Brain microvascular endothelial cell (primary cell): ENCODE data around the gene EHD1.
A peak's percentile ranks its signal among the peaks of the same experiment; 100 is the strongest.

Source experiments
- DNase-seq: peaks from one replicate; pipeline ENCODE4 v3.0.0-alpha.2; 2020
- H3K27ac ChIP-seq: fragments of 250-450 bp; sonication (Bioruptor Pico); 2 replicates; pipeline ENCODE4 v1.5.1; 2020; ENCODE audit warnings: mild to moderate bottlenecking, moderate library complexity
- H3K27me3 ChIP-seq: fragments of 250-450 bp; sonication (Bioruptor Pico); replicated peaks from 2 replicates; pipeline ENCODE4 v1.5.1; 2020; ENCODE audit warnings: mild to moderate bottlenecking
- H3K36me3 ChIP-seq: fragments of 250-450 bp; sonication (Bioruptor Pico); replicated peaks from 2 replicates; pipeline ENCODE4 v1.5.1; 2020; ENCODE audit warnings: mild to moderate bottlenecking
- H3K4me3 ChIP-seq: 2 replicates; pipeline ENCODE4 v1.5.1; 2011; ENCODE audit warnings: low read depth, mild to moderate bottlenecking, control low read depth, low read length, moderate library complexity
- CTCF ChIP-seq: IDR thresholded peaks from 2 replicates; pipeline ENCODE4 v1.5.1; 2011; ENCODE audit warnings: low read depth, mild to moderate bottlenecking, moderate library complexity, low read length, control low read depth, inconsistent platforms; ENCODE audit errors: missing control alignments
- in situ Hi-C: cut with HindIII; loops from 2 replicates; pipeline ENCODE4 v1.10.0; 2017; ENCODE audit warnings: low sequenced_read_pairs, low pct_ligation_motif_present

Gene EHD1

DNA sequence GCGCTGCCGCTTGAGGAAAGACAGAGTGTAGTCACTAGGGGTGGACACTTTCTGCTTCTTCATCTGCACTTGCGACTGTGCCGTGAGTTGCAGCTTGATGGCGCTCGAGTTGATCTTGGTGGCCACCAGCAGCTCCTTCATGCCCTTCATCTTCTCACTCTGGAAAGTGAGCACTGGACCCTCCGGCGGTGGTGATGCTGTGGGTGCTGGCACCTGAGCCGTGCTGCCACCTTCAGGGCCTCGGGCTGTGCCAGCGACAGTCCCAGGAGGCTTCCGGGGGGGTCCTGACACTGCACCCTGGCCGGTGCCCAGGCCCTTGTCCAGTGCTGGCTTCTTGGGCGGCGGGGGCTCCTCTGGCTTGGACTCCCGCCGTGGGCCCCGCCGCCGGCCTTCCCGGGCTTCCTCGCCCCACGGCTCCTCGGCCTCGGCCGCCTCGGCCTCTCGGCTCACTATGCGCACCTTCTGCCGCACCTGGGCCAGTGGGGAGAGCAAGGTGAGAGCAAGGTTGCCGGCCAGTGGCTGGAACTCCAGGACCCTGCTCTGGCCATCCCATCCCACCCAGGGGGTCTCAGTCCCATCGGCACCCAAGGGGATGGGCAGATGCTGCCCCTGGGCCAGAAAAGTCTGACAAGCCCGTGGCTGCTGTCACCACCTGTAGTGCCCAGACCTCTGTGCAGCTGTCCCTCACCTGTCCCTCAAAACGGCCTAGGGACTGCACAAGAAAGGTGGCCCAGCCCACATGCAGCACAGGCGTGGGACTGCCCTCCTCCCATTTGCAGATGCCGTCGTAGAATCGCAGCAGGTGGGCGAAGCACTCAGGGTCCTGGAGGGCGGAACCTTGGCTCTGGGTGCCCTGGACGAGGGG lies 73.8 kb downstream of the EHD1 start:
- Histone ChIP-seq H3K36me3 (peaks cover 13% of the 10 kb centered on the region), H3K27ac (no peak overlapping the region), H3K4me3 (no peak overlapping the region), H3K27me3 (no peaks in the 10 kb centered on the region)
- DNase-seq: no peak
- in situ Hi-C loops: no loop called here
- TF ChIP-seq CTCF: no peak

DNA sequence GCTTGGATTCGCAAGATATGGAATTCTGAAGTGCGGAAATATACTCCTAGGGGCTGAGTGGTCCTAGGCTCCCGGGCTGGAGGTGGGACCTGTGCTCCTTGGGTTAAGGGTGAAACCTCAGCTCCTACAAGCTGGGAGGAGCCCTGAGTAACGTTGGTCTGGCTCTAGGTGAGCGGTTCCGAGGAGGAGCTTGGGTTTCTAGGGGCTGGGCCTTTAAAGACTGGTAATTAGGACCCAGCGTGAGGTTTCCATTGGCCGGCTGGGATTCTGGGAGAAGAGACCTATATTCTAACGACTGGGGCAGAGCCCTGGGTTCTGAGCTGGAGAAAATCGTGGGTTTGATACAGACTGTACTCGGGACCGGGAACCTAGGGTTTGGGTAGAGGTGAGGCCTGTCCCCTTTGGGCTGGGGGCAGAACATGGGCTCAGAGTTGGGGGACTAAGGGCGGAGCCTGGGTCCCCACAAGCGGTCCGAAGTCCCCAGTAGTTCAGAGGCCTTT lies 74.5 kb downstream of the EHD1 start:
- peak overlapping the region; percentile 72 for H3K4me3 ChIP-seq
- H3K27ac ChIP-seq: peak overlapping the region; percentile 76
- H3K27me3 ChIP-seq: no peaks in the 10 kb centered on the region
- DNase-seq: no peak
- no peak for TF ChIP-seq CTCF
- H3K36me3 ChIP-seq: peaks cover 13% of the 10 kb centered on the region
- in situ Hi-C loops: no loop called here

- Histone ChIP-seq H3K27me3 (no peaks in the 10 kb centered on the region), H3K4me3 (peak within 1 kb of the TSS; percentile 72), H3K36me3 (peaks cover 13% of the 10 kb centered on the region), H3K27ac (peak within 1 kb of the TSS; percentile 76)
- peak; percentile 12 for TF ChIP-seq CTCF
- DNase-seq: peak; percentile 80
- in situ Hi-C loops: no loop called here
Observed at GRCh38 chr11:64803158-64803845, 75.1 kb downstream of the EHD1 start, which contains the start of gene MAP4K2. Gene MAP4K2 (minus strand): TSS chr11:64803214. CDS start chr11:64803149, 65 bp downstream.

- no peak for DNase-seq
- TF ChIP-seq CTCF: no peak
- Histone ChIP-seq H3K27me3 (no peaks in the 10 kb centered on the region), H3K27ac (no peak overlapping the region), H3K4me3 (peak overlapping the region; percentile 57), H3K36me3 (peaks cover 13% of the 10 kb centered on the region)
- in situ Hi-C loops: no loop called here
Observed at GRCh38 chr11:64802370-64803157, 75.9 kb downstream of the EHD1 start.
